Esophagus squamous epithelium (tissue), 5 donors: ENCODE measurements around the gene KCND2. TPM values are rescaled to one million over a fixed set of nuclear protein-coding genes. Genes with fewer than 3 reads are reported as not detected.

Source experiments
- DNase-seq: peaks from one replicate; lab custom pipeline; 2025; lab: John Stamatoyannopoulos, UW
- H3K27ac ChIP-seq, 4 donors: fragments of 200-600 bp; sonication (generic); one replicate each; pipeline ENCODE4 v1.5.1; 2016 to 2019; ENCODE audit warnings: mild to moderate bottlenecking in 1 of 4
- H3K27me3 ChIP-seq, 4 donors: fragments of 200-600 bp; sonication (generic); 1 replicate in 3 of 4; 2 replicates in 1 of 4; pipeline versions ENCODE4 v1.5.1 to v1.6.0; 2017 to 2021; ENCODE audit warnings: antibody characterized with exemption in 1 of 4
- H3K36me3 ChIP-seq, 3 donors: fragments of 200-600 bp; sonication (generic); one replicate each; pipeline ENCODE4 v1.5.1; 2016 to 2019
- H3K4me1 ChIP-seq, 3 donors: fragments of 200-600 bp; sonication (generic); one replicate each; pipeline ENCODE4 v1.5.1; 2017 to 2019
- H3K4me3 ChIP-seq, 4 donors: fragments of 200-600 bp; sonication (generic); 1 replicate in 3 of 4; 2 replicates in 1 of 4; pipeline ENCODE4 v1.5.1; 2016 to 2019; ENCODE audit warnings: mild to moderate bottlenecking in 2 of 4, moderate library complexity in 1 of 4
- H3K9me3 ChIP-seq, 3 donors: fragments of 200-600 bp; sonication (generic); one replicate each; pipeline ENCODE4 v1.5.1; 2016 to 2019
- CTCF ChIP-seq, 6 experiments: fragments of 450-650 bp in 4 of 6; fragments of 200-600 bp in 2 of 6; sonication (generic) in 2 of 6; IDR thresholded peaks; one replicate each; pipeline ENCODE4 v1.5.1; 2016 to 2019; ENCODE audit warnings: antibody characterized with exemption in 6 of 6, mild to moderate bottlenecking in 4 of 6, moderate library complexity in 4 of 6
- POLR2A ChIP-seq, 4 donors: fragments of 450-650 bp; IDR thresholded peaks; one replicate each; pipeline ENCODE4 v1.6.1; 2017; ENCODE audit warnings: antibody characterized with exemption in 4 of 4, mild to moderate bottlenecking in 4 of 4, moderate library complexity in 3 of 4
- WGBS, 2 donors: methylation state at CpG; one replicate each; pipeline ENCODE4 v1.1.5; 2018; 5-methylcytosine and 5-hydroxymethylcytosine counted together
- intact Hi-C: fragments of 100-400 bp; cut with DNase I; formaldehyde crosslinking; loops from one replicate; pipeline ENCODE4 v1.15.0; 2022
- total RNA-seq, 4 donors: library from RNA; depleted of rRNA; stranded (reverse); fragments of >200 nt; gene quantifications; one replicate each; pipeline ENCODE4 v1.1.0, GENCODE V29; 2016
- donor health status: DM: yes; HTN: yes; CAD: no.

Gene KCND2
- total RNA-seq, 4 donors from 2014 or later: 0.09 to 0.19 TPM; not detected in 2

- 62 to 84% methylated on average over 6 of the region's 6 CpGs for WGBS, 2 donors
- TF ChIP-seq CTCF (IDR thresholded peaks at IDR 0.05): no peak
- no peak for TF ChIP-seq POLR2A (IDR thresholded peaks at IDR 0.05)
- intact Hi-C loops: no loop called here
- no peaks in the 10 kb centered on the region for H3K4me1 ChIP-seq
- DNase-seq: no peak
- H3K36me3 ChIP-seq: no peaks in the 10 kb centered on the region
- H3K27me3 ChIP-seq: no peaks in the 10 kb centered on the region
- no peaks in the 10 kb centered on the region for H3K9me3 ChIP-seq
- H3K27ac ChIP-seq: no peak overlapping the region
- no peak overlapping the region for H3K4me3 ChIP-seq
Measured at GRCh38 chr7:120304674-120305073, 31.7 kb downstream of the KCND2 start.

DNA sequence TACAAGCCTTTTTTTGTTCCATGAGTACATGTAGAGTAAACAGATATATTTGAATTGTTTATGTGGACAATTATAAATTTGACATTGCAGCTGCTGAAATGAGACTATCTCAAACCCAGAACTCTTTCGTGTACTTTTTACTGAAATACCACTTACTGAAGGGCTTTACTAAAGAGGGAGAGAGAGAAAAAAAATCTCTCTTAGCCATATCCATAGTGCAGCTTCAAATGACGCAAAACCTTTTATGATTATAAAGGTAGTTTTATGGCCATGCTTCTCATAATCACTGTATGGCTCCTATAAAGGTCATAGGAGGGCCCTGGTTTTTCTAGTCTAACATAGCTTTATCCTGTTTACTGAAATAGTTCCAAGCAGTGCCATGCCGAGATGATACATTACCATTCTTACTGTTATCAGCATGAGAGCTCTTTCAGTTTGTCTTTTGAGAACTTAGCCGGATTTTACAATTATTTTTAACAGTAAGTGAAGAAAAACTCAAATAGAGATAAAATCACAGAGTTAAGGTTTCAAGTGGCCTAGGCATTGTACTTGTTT, 35.1 kb downstream of the KCND2 start:
- Histone ChIP-seq H3K36me3 (no peaks in the 10 kb centered on the region), H3K27ac (no peak overlapping the region), H3K27me3 (no peaks in the 10 kb centered on the region), H3K4me3 (no peak overlapping the region), H3K4me1 (no peaks in the 10 kb centered on the region), H3K9me3 (no peaks in the 10 kb centered on the region)
- TF ChIP-seq POLR2A (IDR thresholded peaks at IDR 0.05): no peak
- no peak for TF ChIP-seq CTCF (IDR thresholded peaks at IDR 0.05)
- 49 to 54% methylated on average over 4 of the region's 4 CpGs for WGBS, 2 donors
- intact Hi-C loops: no loop called here
- DNase-seq: no peak

DNA sequence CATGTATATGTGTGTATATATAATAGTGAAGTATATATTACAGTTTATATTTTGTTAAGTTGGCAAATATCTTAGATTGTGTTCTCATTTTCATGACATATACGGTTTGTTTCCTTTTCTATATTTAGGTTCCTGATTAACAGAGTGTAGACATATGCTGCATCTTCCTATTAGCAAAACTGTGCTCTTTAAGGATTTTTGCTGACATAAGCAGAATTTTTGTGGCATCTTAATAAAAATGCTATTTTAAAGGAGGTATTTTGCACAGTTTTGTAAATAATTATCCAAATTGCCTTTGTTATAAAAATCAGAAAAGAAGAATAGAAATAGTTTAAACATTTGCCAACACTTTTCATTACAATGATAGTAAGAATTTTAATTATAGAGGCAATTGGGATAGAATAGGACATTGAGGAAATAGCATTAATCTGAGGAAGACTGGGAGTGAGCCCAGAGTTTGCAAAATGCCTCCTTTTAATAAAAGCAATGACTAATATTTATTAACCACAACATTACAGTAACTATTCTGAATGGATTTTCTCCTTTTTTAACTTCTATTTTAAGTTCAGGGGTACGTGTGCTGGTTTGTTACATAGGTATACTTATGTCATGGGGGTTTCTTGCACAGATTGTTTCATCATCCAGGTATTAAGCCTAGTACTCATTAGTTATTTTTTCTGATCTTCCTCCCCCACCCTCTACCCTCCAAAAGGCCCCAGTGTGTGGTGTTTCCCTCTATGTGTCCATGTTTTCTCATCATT, 38.2 kb downstream of the KCND2 start:
- Histone ChIP-seq H3K36me3 (no peaks in the 10 kb centered on the region), H3K4me3 (no peak overlapping the region), H3K27me3 (no peaks in the 10 kb centered on the region), H3K9me3 (no peaks in the 10 kb centered on the region), H3K4me1 (no peaks in the 10 kb centered on the region), H3K27ac (no peak overlapping the region)
- intact Hi-C loops: no loop called here
- WGBS, 2 donors: 42 to 43% methylated on average over 2 of the region's 2 CpGs
- TF ChIP-seq CTCF (IDR thresholded peaks at IDR 0.05) (no peak), POLR2A (IDR thresholded peaks at IDR 0.05) (no peak)
- no peak for DNase-seq

DNA sequence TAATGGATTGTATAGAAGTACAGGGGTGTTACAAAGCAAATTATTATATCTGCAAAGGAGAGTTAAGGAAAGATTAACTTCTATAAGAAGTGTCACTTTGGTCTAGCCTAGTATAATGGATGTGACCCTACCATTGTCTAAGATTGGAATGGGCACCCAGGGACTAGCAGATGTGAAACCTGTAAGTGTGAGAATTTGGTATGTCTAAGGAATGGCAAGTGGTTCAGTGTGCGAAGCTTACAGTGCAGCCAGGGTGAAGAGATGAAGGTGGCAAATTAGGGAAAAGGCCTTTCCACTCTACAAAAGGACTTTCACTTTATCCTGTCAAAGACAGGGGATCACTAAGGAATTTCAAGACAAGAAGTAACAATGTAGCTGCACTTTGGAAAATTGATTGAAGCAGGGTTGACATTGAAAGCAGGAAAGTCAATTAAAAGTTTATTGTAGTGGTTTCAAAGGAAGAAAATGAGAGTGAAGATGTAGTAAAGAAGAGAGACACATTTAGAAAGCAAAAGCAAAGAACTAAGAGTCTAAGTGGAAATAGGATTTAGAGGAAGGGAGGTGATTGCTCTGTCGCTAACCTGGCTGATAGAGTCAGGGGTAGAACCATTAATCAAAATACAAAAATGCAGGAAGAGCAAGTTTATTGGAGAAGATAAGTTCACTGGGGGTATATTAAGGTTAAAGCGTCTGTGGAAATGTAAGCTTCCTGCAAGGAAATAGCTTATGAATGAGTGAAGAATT, 47.4 kb downstream of the KCND2 start:
- no peaks in the 10 kb centered on the region for H3K36me3 ChIP-seq
- 58 to 69% methylated on average over 3 of the region's 3 CpGs for WGBS, 2 donors
- TF ChIP-seq POLR2A (IDR thresholded peaks at IDR 0.05) (no peak), CTCF (IDR thresholded peaks at IDR 0.05) (no peak)
- H3K4me3 ChIP-seq: no peak overlapping the region
- no peaks in the 10 kb centered on the region for H3K27me3 ChIP-seq
- no peaks in the 10 kb centered on the region for H3K9me3 ChIP-seq
- intact Hi-C loops: no loop called here
- DNase-seq: no peak
- H3K4me1 ChIP-seq: no peaks in the 10 kb centered on the region
- H3K27ac ChIP-seq: no peak overlapping the region

GRCh38 chr7:120327054-120327453, 54.1 kb downstream of the KCND2 start:
- TF ChIP-seq CTCF (IDR thresholded peaks at IDR 0.05) (no peak), POLR2A (IDR thresholded peaks at IDR 0.05) (no peak)
- WGBS, 2 donors: 43 to 70% methylated on average over 1 of the region's 1 CpG
- no peak for DNase-seq

More at GRCh38 chr7:120327054-120327453, 54.1 kb downstream of the KCND2 start:
- intact Hi-C loops: no loop called here
- Histone ChIP-seq H3K4me3 (no peak overlapping the region), H3K27ac (no peak overlapping the region), H3K27me3 (no peaks in the 10 kb centered on the region), H3K4me1 (no peaks in the 10 kb centered on the region), H3K36me3 (no peaks in the 10 kb centered on the region), H3K9me3 (no peaks in the 10 kb centered on the region)
